GM18502 (cell line): ENCODE data around the gene NSUN4.
"Not testable (repeated sequence)": the region's sequence is repeated elsewhere in the genome, so short reads cannot be mapped to it uniquely, and the experiment has no call there.

Experiments
- ATAC-seq: cut with Tn5 transposase; IDR thresholded peaks from one replicate; pipeline ENCODE4 v1.9.1; 2021; ENCODE audit warnings: mild to moderate bottlenecking; ENCODE audit not compliant: unreplicated experiment, poor library complexity

Gene NSUN4

DNA sequence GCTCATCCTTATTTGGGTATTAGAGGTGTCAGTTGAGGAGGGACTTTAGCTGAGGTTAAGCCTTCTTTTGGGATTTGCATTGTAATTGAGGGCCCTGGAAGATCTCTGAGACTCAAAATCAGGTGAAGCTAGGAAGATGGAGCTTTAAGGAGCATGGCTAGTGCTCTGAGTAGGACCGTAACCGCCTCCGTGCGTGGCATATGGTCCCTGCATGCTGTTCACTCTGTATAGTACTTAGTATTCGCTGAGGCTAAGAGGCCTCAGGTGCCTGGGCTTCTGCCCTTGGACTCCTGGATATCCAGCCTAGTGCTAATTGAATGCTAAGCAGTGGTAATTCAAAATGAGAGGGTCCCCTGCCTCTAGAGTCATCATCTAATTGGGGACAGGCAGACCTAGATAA, 22.5 kb downstream of the NSUN4 start:
- no peak for ATAC-seq

DNA sequence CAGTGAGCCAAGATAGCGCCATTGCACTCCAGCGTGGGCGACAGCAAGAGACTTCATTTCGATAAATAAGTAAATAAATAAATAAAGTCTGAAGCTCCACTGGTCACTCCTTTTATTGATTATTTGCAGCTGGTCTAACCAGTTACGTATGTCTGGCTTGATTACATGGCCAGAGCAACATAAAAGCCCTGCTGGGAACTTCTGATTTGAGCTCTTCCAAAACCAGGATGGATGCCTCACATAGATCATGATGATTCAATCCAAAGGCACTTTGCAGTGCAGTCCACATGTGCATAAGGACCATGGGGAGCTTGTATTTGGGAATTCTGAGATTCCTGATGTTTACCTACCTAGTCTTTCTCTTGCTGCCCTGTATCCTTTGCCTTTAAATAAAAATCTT, 24.0 kb downstream of the NSUN4 start:
- ATAC-seq = no peak

DNA sequence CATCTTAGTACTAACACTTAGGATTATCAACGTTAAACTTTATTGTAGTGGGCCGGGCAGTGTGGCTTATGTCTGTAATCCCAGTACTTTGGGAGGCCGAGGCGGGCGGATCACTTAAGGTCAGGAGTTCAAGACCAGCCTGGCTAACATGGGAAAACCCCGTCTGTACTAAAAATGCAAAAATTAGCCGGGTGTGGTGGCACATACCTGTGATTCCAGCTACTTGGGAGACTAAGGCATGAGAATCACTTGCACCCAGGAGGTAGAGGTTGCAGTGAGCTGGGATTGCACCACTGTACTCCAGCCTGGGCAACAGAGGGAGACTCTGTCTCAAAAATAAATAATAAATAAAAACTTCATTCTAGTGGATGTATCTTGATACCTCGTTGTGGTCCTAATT, 25.2 kb downstream of the NSUN4 start:
- ATAC-seq = not testable (repeated sequence)

DNA sequence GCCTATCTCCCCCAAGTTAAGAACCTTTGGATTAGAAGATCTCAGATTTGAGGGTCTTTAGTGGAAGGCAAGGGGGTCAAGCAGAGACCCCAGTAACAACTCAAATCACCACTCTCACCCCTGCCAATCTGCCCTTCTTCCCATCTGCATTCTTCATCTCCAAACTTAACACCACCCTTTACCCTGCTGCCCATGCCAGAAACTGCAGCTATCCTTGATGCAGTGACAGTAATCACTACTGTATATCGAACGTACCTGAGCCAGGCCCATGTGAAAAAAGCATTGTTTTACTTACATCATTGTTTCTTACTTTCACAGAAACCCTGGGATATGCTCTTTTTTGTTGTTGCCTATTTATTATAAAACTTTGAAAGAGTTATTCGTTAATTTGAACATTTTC, 26.5 kb downstream of the NSUN4 start:
- ATAC-seq = no peak

DNA sequence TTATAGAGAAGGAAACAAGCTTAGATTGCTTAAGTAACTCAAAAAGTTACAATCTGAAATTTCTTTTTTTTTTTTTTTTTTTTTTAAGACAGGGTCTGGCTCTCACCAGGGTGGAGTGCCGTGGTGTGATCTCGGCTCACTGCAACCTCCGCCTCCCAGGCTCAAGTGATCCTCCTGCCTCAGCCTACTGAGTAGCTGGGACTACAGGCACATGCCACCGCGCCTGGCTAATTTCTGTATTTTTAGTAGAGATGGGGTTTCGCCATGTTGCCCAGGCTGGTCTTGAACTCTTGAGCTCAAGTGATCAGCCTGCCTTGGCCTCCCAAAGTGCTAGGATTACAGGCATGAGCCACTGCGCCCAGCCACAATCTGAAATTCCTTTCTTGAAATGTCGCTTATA, 27.1 kb downstream of the NSUN4 start:
- ATAC-seq = not testable (repeated sequence)

DNA sequence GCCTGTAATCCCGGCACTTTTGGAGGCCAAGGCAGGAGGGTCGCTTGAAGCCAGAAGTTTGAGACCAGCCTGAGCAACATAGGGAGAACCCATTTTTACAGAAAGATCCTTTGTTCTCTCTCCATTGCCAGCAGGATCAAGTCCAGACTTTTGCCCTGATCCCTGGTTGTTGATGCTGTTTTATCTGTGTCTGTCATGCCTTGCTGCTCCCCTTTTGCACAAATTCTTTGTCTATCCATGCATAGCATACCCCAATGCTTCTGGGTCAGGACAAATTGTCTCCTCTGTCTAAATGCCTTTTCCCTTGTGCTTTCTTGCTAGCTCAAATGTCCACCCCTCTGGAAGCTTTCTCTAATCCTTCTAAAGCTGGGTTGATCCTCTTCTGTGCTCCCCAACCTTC, 28.2 kb downstream of the NSUN4 start:
- no peak for ATAC-seq

DNA sequence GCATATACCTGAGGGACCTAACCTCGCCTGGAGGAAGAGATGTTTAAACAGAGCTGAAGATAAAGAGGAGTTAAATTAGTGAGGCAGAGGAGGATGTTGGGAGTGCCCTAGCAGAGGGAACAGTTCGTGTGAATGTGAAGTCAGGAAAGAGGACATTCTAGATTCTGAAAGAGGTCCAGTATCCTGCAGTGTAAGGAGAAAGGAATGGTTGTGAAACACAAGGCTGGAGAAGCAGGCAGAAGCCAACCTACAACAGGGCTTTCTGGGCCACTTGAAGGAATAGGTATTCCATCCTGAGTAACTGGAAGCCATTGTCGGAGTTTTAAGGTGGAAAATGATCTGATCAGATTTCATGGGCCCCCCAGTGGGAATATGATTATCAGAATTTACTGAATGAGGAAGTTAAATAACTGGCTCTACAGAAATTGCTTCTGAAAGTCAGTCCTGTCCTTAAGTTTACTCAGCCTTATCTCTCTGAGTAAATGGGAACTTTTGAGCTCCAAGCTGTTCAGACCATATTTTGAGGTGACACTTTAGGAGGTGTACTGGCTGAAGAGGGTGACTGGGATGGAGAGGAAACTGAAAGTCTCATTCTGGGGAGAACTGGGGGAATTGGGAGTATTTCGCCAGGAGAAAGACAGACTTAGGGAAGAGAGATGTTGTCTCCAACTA, 29.1 kb downstream of the NSUN4 start:
- peak; percentile 18 for ATAC-seq

DNA sequence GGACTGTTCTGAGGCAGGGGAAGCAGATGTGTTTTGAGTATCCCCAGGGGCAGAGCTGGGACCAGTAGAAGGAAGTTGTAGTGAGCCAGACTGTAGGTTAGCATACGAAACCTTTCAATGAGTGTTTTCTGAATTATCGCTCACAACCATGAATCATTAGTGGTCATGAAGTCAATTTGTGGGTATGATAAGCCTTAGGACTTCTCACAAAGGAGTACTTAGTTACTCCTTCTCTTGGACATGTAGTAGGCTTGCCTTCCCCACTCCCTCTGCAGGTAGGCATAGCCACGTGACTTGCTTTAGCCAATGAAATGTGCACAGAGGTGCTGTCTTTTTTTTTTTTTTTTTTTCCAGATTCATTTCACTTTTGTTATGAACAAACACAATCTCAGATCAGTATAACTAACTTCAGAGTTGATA, 29.6 kb downstream of the NSUN4 start:
- ATAC-seq = peak; percentile 68

DNA sequence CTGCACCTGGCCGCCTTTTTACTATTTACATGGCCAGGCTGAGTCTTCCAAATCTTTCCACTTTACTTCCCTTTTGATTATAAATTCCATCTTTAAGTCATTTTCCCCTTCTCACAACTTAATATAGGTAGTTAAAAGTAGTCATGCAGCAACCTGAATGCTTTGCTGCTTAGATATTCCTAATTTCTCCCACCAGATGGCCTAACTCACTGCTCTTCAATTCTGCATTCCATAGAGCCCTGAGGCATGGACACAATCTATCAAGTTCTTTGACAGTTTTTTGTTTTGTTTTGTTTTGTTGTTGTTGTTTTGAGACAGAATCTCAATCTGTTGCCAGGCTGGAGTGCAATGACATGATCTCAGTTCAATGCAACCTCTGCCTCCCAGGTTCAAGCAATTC, 31.8 kb downstream of the NSUN4 start:
- ATAC-seq = no peak

DNA sequence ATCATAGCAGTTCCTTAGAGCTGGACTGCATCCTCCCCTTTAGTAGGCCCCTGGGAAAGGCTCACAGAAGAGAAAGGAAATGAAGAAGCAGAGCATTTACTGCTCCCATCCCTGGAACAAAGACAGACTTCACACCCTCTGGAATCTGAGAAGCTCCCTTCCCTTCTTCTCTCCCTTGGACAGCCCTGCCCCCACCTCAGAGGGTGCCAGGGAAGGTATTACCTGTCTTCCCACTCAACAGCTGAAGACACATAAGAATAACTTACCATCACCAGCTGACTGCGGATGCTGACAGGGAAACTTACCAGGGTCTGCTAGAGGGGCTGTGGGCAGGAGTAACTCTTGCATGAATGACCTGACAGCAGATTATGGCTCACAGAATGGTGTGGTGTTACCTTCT, 39.4 kb downstream of the NSUN4 start:
- no peak for ATAC-seq

DNA sequence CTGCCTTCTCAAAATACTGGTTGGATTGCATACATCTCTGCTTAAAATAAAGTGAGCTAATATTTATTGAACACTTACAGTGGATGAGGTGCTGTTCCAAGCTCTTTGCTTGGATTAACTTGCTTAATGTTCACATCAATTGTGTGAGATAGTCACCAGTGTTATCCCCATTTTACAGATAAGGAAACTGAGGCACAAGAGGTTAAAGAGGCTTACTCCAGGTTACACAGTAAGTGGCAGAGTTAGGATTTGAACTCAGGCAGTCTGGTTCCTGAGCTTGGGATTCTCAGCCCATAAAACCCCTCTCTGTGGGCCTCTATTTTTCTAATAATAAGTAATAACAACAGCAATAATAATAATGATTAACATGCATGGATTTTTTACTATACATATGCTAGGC, 39.9 kb downstream of the NSUN4 start:
- ATAC-seq = no peak

DNA sequence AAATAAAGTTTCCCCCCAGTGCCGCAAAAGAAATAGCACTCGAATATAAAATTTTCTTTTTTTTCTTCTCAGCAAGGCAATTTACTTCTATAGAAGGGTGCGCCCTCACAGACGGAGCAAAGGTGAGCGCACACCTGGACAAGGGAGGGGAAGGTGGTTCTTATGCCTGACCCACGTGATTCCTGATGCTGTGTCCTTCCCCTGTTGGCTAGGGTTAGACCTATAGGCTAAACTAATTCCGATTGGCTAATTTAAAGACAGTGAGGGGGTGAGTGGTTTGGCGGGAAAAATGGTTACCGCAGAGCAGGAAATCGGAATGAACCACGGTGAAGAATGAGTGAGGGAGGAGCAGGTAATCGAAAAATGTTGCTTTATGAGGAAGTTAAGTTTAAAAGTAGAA, 52.9 kb downstream of the NSUN4 start:
- ATAC-seq = no peak

DNA sequence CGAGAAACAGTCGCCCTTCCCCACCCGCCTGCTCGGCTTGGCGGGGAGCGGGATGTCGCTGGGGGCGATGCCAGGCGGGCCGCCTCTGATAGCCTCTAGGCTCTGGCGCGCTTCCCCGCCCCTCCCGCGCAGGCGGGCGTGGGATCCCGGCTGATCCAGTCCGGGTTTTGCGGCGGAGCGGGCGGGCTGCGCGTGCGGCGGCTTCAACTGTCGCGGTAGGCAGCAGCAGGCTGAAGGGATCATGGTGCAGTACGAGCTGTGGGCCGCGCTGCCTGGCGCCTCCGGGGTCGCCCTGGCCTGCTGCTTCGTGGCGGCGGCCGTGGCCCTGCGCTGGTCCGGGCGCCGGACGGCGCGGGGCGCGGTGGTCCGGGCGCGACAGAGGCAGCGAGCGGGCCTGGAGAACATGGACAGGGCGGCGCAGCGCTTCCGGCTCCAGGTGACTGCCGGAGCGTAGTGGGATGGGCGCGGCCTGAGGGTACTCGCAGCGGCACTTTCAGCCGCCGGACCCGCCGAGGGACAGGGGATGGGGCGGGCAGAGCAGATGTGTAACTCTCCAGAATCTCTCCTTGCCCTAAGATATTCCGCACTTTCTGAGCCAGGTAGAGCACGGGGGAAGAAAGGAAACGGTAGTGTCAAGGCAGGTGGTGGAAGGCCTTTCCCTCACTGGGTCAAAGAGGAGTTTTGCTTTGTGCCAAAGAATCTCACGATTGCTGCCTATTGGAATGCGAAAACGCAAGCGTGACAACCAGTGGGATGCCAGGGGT, 53.7 kb downstream of the NSUN4 start, which contains the start of gene FAAH:
FAAH (plus strand) TSS at position 210 of the 764 bp plus-strand sequence; CDS start at position 242, 32 bp downstream.
- no peak for ATAC-seq

DNA sequence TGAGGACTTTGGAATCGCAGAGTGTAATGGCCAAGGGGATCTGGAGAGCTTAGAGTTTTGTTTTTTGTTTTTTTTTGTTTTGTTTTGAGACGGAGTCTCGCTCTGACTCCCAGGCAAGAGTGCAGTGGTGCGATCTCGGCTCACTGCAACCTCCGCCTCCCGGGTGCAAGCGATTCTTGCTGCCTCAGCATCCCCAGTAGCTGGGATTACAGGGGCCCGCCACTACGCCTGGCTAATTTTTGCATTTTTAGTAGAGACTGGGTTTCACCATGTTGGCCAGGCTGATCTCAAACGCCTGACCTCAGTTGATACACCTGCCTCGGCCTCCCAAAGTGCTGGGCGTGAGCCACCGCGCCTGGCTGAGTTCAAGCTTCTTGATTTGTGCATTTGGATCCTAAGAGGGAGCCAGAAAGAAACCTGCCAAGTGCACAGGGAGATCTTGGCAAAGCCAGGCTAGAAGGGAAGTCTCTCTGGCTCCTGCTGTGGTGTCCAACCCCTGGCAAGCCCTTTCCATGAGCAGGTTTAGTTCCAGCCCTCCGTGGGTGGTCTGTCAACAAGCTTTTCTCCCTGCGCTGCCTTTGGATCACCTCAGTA, 54.4 kb downstream of the NSUN4 start:
- no peak for ATAC-seq

DNA sequence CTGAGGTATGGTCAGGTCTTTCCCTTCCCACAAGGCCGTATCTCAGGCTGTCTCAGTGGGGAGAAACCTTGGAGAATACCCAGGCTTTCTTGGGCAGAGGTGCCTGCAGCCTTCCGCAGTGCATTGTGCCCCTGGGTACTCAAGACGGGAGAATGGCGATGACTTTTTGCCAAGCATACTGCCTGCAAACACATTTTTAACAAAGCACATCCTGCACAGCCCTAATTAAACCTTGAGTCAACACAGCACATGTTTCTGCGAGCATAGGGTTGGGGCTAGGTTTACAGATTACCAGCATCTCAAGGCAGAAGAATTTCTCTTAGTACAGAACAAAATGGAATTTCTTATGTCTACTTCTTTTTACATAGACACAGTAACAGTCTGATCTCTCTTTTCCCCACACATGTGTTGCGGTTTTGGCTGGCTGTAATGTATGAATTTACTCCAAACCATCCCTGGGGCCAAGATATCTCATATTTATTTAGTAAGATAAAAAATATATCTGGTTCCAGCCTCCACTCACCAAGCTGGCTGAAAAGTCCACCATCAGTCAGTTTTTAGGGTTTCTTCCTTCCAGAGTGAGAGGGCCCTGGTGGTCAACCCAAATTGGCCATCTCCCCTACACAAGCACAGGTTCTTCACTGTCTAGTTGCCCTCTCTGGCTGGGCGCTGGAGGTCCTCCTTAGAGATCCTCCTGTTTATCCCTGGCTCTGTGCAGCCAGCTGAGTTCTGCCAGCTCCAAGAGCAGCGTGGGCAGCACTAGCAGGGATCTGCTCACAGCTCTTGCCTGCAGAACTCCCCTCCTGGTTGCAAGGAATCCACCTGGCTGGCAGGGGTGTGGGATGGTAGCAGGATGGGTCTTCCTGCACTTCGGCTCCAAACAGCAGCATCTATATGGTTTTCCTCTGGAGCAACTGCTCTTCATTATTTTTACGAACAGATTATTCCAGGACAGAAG, 56.1 kb downstream of the NSUN4 start:
- ATAC-seq = no peak

DNA sequence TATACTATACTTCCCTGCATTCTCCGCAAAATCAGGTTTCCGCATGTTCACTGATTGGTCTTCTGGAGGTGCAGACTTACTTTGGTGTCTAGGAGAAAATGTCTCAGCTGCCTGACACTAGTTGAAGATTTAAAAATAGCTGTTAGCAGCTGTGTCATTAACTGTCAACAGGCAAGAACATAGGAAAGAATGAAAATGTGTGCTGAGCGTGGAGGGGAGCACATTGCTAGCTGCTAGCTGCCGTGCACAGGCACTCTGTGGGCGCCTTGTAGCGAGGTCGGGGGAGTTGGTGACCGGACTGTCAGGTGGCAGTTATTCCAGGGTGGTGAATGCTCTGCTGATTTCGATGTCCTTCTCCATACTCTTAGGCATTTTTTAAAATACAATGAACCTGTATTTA, 58.7 kb downstream of the NSUN4 start:
- no peak for ATAC-seq

DNA sequence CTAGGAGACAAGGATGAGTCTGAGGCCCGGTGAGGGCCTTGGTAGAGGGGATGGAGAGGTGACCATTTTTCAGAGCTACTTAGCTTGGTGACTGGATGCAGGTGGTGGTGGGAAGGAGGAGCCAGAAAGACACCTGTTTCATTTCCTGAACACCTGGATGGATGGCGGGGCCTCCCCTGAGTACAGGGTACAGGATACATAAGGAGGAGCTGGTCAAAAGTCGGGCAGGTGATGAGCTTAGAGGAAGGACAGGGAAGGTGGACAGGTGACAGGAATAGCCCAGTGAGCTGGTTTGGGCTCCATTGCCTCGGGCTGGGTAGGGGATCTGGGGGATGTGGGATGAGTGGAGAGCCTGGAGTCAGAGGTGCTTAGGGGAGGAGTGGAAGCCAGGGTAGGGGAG, 59.8 kb downstream of the NSUN4 start:
- ATAC-seq = no peak

DNA sequence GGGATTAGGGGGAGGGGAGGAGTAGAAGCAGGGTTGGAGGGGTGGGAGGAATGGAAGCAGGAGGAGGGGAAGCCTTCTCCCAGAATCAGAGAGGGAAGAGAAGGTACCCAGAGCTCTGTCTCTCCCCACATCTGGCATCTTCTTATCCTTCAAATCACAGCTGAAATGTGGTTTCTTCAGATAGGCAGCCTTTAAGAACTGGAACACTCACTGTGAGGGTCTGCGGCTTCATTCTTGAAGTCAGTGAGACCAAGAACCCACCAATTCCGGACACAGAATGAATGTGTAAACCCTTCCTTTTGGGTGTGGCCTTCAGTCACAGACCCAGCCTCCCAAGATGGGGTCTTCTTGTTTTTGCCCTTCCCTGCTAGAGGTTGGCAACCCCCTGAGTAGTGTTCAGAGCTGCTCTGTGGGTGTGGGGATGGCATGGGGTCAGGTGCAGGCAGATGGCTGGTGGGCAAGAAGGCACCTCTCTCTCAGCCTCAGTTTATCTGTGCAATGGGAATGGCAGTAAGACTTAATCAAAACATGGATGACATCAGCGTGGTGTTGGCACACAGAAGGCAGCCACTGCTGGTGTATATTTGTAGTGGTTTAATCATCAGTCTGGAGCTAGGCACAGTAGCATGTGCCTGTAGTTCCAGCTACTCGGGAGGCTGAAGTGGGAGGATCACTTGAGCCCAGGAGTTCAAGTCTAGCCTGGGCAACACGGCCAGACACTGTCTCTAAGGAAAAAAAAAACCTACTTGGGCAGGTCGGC, 60.7 kb downstream of the NSUN4 start:
- ATAC-seq = no peak

DNA sequence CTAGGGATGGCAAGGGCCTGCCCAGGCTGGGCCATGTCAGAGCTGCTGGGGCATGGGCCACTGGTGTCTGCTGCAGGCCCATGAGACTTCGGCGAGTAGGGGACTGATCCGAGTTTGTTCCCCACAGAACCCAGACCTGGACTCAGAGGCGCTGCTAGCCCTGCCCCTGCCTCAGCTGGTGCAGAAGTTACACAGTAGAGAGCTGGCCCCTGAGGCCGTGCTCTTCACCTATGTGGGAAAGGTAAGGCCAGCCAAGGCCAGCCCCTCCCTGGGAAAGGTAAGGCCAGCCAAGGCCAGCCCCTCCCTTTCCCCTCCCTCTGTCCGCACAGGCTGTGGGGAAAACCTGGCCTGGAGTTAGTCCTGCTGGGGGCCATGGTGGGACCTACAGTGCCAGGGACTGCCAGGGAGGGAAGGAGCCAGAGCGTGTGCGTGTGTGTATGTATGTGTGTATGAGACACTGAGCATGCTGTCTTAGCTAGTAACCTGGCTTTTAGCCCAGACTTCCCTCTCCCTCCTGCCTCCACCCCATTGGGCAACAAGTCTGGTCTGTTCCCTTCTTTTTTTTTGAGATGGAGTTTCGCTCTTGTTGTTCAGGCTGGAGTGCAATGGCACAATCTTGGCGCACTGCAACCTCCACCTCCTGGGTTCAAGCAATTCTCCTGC, 61.5 kb downstream of the NSUN4 start:
- no peak for ATAC-seq
